Mesothelial cell of epicardium (in vitro differentiated cells): ENCODE results near the gene XRCC3. TPM values are rescaled to one million over a fixed set of nuclear protein-coding genes. Genes with fewer than 3 reads are reported as not detected.

ENCODE experiments used
- DNase-seq, 2 experiments: peaks; one replicate each; pipeline ENCODE4 v3.0.0; 2021; ENCODE audit warnings: low spot score in 2 of 2; ENCODE audit not compliant: unreplicated experiment in 2 of 2
- H3K27ac Mint-ChIP-seq: 2 replicates; pipeline ENCODE4 v1.8.0; 2021; ENCODE audit warnings: mixed read lengths
- H3K27me3 Mint-ChIP-seq: 2 replicates; pipeline ENCODE4 v1.8.0; 2021; ENCODE audit warnings: low read depth, mixed read lengths
- H3K36me3 Mint-ChIP-seq: 2 replicates; pipeline ENCODE4 v1.8.0; 2021; ENCODE audit warnings: mixed read lengths
- H3K4me1 Mint-ChIP-seq: 2 replicates; pipeline ENCODE4 v1.8.0; 2021; ENCODE audit warnings: mixed read lengths
- H3K4me3 Mint-ChIP-seq: 2 replicates; pipeline ENCODE4 v1.8.0; 2021; ENCODE audit warnings: mild to moderate bottlenecking, moderate library complexity, mixed read lengths
- H3K9me3 Mint-ChIP-seq: 2 replicates; pipeline ENCODE4 v1.8.0; 2021; ENCODE audit warnings: mixed read lengths
- CTCF ChIP-seq: fragments of 200-600 bp; sonication (generic); IDR thresholded peaks from one replicate; pipeline ENCODE4 v1.5.0; 2021; ENCODE audit warnings: antibody characterized with exemption; ENCODE audit not compliant: unreplicated experiment
- total RNA-seq: library from RNA; stranded (reverse); gene quantifications from 3 replicates; pipeline ENCODE4 v1.2.1, GENCODE V29; 2021

XRCC3 gene
- total RNA-seq, 1 donor from 2014 or later: 19.7 TPM

GRCh38 chr14:103740991-103741689 lies 25.9 kb upstream of the XRCC3 start:
- H3K4me1 Mint-ChIP-seq: peaks cover 8% of the 10 kb centered on the region
- no peaks in the 10 kb centered on the region for H3K9me3 Mint-ChIP-seq
- peaks cover 26% of the 10 kb centered on the region for H3K36me3 Mint-ChIP-seq
- no peaks in the 10 kb centered on the region for H3K27me3 Mint-ChIP-seq
- no peak for DNase-seq
- TF ChIP-seq CTCF: no peak
- H3K4me3 Mint-ChIP-seq: no peak overlapping the region
- no peak overlapping the region for H3K27ac Mint-ChIP-seq

GRCh38 chr14:103739793-103740501 lies 24.7 kb upstream of the XRCC3 start:
- Mint-ChIP-seq H3K27me3 (no peaks in the 10 kb centered on the region), H3K36me3 (peaks cover 26% of the 10 kb centered on the region), H3K4me1 (peaks cover 11% of the 10 kb centered on the region), H3K27ac (no peak overlapping the region), H3K4me3 (no peak overlapping the region), H3K9me3 (no peaks in the 10 kb centered on the region)
- TF ChIP-seq CTCF: no peak
- no peak for DNase-seq

GRCh38 chr14:103739466-103739792 lies 24.2 kb upstream of the XRCC3 start:
- Mint-ChIP-seq H3K36me3 (peaks cover 29% of the 10 kb centered on the region), H3K9me3 (no peaks in the 10 kb centered on the region), H3K27me3 (no peaks in the 10 kb centered on the region), H3K4me1 (peaks cover 16% of the 10 kb centered on the region), H3K27ac (no peak overlapping the region), H3K4me3 (no peak overlapping the region)
- DNase-seq: no peak
- TF ChIP-seq CTCF: no peak

- no peak for TF ChIP-seq CTCF
- no peaks in the 10 kb centered on the region for H3K9me3 Mint-ChIP-seq
- H3K27ac Mint-ChIP-seq: no peak overlapping the region
- no peaks in the 10 kb centered on the region for H3K27me3 Mint-ChIP-seq
- peaks cover 28% of the 10 kb centered on the region for H3K36me3 Mint-ChIP-seq
- peaks cover 16% of the 10 kb centered on the region for H3K4me1 Mint-ChIP-seq
- no peak for DNase-seq
- H3K4me3 Mint-ChIP-seq: no peak overlapping the region
These were observed 23.6 kb upstream of the XRCC3 start for GRCh38 chr14:103738701-103739451.

- no peak for DNase-seq
- no peak for TF ChIP-seq CTCF
- Mint-ChIP-seq H3K4me3 (no peak overlapping the region), H3K9me3 (no peaks in the 10 kb centered on the region), H3K36me3 (peaks cover 28% of the 10 kb centered on the region), H3K27me3 (no peaks in the 10 kb centered on the region), H3K4me1 (peaks cover 22% of the 10 kb centered on the region), H3K27ac (no peak overlapping the region)
These were observed 22.9 kb upstream of the XRCC3 start for GRCh38 chr14:103738166-103738565.
